Body of pancreas (tissue), 4 donors: ENCODE data around the gene SYNGR3. TPM values are rescaled to one million over a fixed set of nuclear protein-coding genes. Genes with fewer than 3 reads are reported as not detected.

Experiments used
- ATAC-seq: fragments of 150-250 bp; one replicate; pipeline ENCODE4 v1.9.1; 2016
- DNase-seq, 4 donors: peaks; one replicate each; pipeline ENCODE4 v3.0.0-alpha.2; 2019
- H3K27ac ChIP-seq, 4 donors: fragments of 200-600 bp; sonication (generic); 1 replicate in 3 of 4; 2 replicates in 1 of 4; pipeline versions ENCODE4 v1.5.1 to v1.6.1; 2016 to 2019; ENCODE audit warnings: mild to moderate bottlenecking in 1 of 4, mixed read lengths in 1 of 4, moderate library complexity in 1 of 4
- H3K27me3 ChIP-seq, 2 donors: fragments of 200-600 bp; sonication (generic); one replicate each; pipeline ENCODE4 v1.6.0; 2016; ENCODE audit warnings: mild to moderate bottlenecking in 1 of 2
- H3K36me3 ChIP-seq, 2 donors: fragments of 200-600 bp; sonication (generic); replicated peaks in 1 of 2; 2 replicates each; pipeline ENCODE4 v1.5.1; 2016; ENCODE audit warnings: low read depth in 2 of 2; ENCODE audit not compliant: insufficient read depth in 1 of 2
- H3K4me1 ChIP-seq: fragments of 200-600 bp; sonication (generic); one replicate; pipeline ENCODE4 v1.6.0; 2016
- H3K4me3 ChIP-seq, 2 donors: fragments of 200-600 bp; sonication (generic); 1 replicate in 1 of 2; 2 replicates in 1 of 2; pipeline ENCODE4 v1.5.1; 2016 to 2019
- H3K9me3 ChIP-seq, 3 donors: fragments of 200-600 bp; sonication (generic); 1 replicate in 2 of 3; 2 replicates in 1 of 3; pipeline ENCODE4 v1.5.1; 2016
- POLR2A ChIP-seq, 3 donors: fragments of 450-650 bp; IDR thresholded peaks; one replicate each; pipeline ENCODE4 v1.6.1; 2016; ENCODE audit warnings: antibody characterized with exemption in 3 of 3, mild to moderate bottlenecking in 2 of 3
- WGBS, 2 donors: methylation state at CpG; one replicate each; pipeline ENCODE4 v1.1.5; 2017; 5-methylcytosine and 5-hydroxymethylcytosine counted together
- intact Hi-C: fragments of 100-400 bp; cut with DNase I; formaldehyde crosslinking; loops from one replicate; pipeline ENCODE4 v1.15.1; 2023
- total RNA-seq, 2 donors: library from RNA; depleted of rRNA; stranded (reverse); fragments of >200 nt; gene quantifications; one replicate each; pipeline ENCODE4 v1.1.0, GENCODE V29; 2016
- TF ChIP-seq, protein P1 (sequence below), 7 experiments: fragments of 450-650 bp in 4 of 7; fragments of 200-600 bp in 3 of 7; sonication (generic) in 3 of 7; IDR thresholded peaks; one replicate each; pipeline ENCODE4 v1.5.1; 2016 to 2019; ENCODE audit warnings: antibody characterized with exemption in 7 of 7

SYNGR3 gene
- total RNA-seq, 2 donors from 2014 or later: 0.33 to 1.6 TPM

DNA sequence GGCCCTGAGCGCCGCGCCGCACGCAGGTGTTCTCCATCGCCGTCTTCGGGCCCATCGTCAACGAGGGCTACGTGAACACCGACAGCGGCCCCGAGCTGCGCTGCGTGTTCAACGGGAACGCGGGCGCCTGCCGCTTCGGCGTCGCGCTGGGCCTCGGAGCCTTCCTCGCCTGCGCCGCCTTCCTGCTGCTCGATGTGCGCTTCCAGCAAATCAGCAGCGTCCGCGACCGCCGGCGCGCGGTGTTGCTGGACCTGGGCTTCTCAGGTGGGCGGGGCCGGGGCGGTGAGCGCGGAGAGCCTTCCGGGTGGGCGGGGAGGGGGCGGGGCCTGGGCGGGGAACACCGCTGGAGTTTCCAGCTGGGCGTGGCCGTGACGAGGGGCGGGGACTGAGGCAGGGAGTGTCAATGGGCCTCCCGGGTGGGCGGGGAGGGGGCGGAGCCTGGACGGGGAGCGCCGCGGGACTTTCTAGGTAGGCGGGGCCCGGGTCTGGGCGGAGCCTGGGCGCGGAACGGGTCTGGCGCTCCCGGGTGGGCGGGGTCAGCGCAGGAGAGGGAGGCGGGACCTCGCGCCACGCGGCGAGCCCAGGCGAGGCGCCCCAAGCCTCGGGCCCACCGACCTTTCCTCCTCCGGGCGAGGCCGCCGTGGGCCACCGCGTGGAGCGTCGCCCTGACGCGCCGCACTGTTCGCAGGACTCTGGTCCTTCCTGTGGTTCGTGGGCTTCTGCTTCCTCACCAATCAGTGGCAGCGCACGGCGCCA lies 2.4 kb downstream of the SYNGR3 start:
- Histone ChIP-seq H3K27me3 (peaks cover 0 to 19% of the 10 kb centered on the region in 2 donors), H3K4me1 (peaks cover 36% of the 10 kb centered on the region), H3K4me3 (no peak overlapping the region), H3K9me3 (no peaks in the 10 kb centered on the region), H3K27ac (peak overlapping the region in 2 of 4 donors; percentile 17 to 52), H3K36me3 (no peaks in the 10 kb centered on the region)
- peak; percentile 90 to 95 (median 92) for DNase-seq
- 8 to 50% methylated on average over 2 to 77 of the region's 96 CpGs for WGBS, 2 donors
- intact Hi-C loops: no loop called here
- peak in 1 of 3 donors; percentile 14 for TF ChIP-seq POLR2A (IDR thresholded peaks at IDR 0.05)
- TF ChIP-seq, protein P1, sequence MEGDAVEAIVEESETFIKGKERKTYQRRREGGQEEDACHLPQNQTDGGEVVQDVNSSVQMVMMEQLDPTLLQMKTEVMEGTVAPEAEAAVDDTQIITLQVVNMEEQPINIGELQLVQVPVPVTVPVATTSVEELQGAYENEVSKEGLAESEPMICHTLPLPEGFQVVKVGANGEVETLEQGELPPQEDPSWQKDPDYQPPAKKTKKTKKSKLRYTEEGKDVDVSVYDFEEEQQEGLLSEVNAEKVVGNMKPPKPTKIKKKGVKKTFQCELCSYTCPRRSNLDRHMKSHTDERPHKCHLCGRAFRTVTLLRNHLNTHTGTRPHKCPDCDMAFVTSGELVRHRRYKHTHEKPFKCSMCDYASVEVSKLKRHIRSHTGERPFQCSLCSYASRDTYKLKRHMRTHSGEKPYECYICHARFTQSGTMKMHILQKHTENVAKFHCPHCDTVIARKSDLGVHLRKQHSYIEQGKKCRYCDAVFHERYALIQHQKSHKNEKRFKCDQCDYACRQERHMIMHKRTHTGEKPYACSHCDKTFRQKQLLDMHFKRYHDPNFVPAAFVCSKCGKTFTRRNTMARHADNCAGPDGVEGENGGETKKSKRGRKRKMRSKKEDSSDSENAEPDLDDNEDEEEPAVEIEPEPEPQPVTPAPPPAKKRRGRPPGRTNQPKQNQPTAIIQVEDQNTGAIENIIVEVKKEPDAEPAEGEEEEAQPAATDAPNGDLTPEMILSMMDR (IDR thresholded peaks at IDR 0.05): no peak
- peak; percentile 74 for ATAC-seq

DNA sequence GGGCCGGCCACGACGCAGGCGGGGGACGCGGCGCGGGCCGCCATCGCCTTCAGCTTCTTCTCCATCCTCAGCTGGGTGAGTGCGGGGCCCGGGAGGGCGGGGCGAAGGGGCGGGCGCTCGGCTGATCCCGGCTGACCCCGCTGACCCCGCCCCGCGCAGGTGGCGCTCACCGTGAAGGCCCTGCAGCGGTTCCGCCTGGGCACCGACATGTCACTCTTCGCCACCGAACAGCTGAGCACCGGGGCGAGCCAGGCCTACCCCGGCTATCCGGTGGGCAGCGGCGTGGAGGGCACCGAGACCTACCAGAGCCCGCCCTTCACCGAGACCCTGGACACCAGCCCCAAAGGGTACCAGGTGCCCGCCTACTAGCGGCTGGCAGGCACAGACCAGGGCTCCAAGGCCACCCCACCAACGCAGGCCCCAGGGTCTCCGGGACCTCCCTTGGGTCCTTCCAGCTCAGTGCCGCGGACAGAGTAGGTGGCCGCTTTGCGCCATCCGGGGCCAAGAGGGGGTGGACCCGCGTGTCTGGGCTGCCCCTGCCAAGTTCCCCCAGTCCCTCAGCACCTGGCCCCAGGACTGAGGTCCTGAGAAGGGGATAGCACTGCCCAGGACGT lies 3.0 kb downstream of the SYNGR3 start:
- Histone ChIP-seq H3K9me3 (no peaks in the 10 kb centered on the region), H3K27me3 (peaks cover 0 to 19% of the 10 kb centered on the region in 2 donors), H3K4me1 (peaks cover 36% of the 10 kb centered on the region), H3K27ac (no peak overlapping the region), H3K4me3 (no peak overlapping the region), H3K36me3 (peaks cover 0 to under 1% of the 10 kb centered on the region in 2 donors)
- intact Hi-C loops: no loop called here
- 53% methylated on average over 44 of the region's 50 CpGs; no CpG with 5 or more reads in 1 of the 2 donors for WGBS, 2 donors
- ATAC-seq: no peak
- no peak for DNase-seq
- TF ChIP-seq, protein P1 (IDR thresholded peaks at IDR 0.05): no peak
- no peak for TF ChIP-seq POLR2A (IDR thresholded peaks at IDR 0.05)

DNA sequence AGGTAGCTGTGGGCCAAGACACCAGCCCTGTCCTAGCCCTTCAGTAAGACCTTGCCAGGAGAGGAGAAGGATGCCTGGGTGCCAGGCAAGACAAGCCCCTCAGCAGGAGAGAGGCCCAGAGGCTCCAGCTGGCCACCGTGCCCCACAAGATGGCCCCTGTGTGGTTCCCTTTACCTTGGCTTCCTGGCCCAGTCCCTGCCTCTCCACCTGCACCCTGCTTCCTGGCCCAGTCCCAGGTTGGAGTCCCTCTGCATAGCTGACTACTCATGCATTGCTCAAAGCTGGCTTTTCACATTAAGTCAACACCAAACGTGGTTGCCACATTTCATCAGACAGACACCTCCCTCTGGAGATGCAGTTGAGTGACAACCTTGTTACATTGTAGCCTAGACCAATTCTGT lies 4.0 kb downstream of the SYNGR3 start:
- intact Hi-C loops: no loop called here
- Histone ChIP-seq H3K4me3 (no peak overlapping the region), H3K27me3 (peaks cover 0 to 16% of the 10 kb centered on the region in 2 donors), H3K36me3 (peaks cover 4 to 5% of the 10 kb centered on the region in 2 donors), H3K4me1 (peaks cover 29% of the 10 kb centered on the region), H3K27ac (no peak overlapping the region), H3K9me3 (no peaks in the 10 kb centered on the region)
- ATAC-seq (no peak), DNase-seq (no peak)
- 43 to 53% methylated on average over 2 of the region's 2 CpGs for WGBS, 2 donors
- TF ChIP-seq, protein P1 (IDR thresholded peaks at IDR 0.05): no peak
- no peak for TF ChIP-seq POLR2A (IDR thresholded peaks at IDR 0.05)

DNA sequence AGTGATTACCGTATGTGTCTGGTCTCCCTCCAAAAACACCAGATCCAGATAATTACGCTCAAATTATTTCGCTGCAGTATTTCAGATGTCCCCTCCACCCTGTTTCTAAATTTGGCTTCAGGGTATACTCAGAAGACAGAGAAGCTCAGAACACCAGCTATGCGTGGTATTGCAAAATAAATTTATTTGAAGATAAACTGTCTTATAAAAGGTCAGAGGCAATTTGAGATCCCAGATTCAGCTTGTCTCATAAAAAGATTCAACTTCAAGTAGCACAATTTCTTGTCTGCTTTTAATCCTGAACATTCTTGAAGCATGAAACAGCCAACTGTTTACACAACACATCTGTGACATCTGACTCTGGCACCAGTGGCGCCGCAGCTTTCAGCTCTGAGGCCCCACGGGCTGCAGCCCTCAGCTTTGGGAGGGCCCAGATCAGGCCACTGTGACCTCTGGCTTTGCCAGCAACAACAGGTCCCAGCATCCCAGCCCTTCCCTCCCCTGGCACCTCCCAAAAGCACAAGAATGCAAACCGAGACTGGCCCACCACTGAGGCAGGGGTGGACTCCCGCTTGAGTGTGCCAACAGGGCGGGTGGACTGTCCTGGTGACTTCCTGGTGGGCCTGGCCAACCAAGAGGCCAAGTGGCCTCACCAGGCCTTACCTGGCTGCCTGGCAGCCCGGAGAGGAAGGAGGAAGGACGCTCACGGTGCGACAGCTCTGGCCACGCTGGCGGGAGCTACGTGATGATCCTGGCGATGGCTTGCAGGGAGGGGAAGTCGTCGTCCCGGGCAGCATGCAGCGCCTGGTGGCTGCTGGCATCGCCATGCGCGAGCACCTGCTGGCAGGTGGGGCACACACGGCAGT lies 8.0 kb downstream of the SYNGR3 start:
- ATAC-seq (no peak), DNase-seq (no peak)
- TF ChIP-seq, protein P1 (IDR thresholded peaks at IDR 0.05): no peak
- TF ChIP-seq POLR2A (IDR thresholded peaks at IDR 0.05): no peak
- Histone ChIP-seq H3K4me1 (no peaks in the 10 kb centered on the region), H3K27me3 (no peaks in the 10 kb centered on the region), H3K27ac (peak overlapping the region in 1 of 4 donors; percentile 37), H3K4me3 (no peak overlapping the region), H3K36me3 (peaks cover 33% of the 10 kb centered on the region in 2 donors), H3K9me3 (no peaks in the 10 kb centered on the region)
- 83 to 86% methylated on average over 18 to 25 of the region's 26 CpGs for WGBS, 2 donors
- intact Hi-C loops: no loop called here
